HT-29 (cell line): Measurements from ENCODE around the gene PRTG. TPM values are rescaled to one million over a fixed set of nuclear protein-coding genes. Genes with fewer than 3 reads are reported as not detected.

ENCODE experiments used
- DNase-seq: peaks from one replicate; pipeline ENCODE4 v3.0.0-alpha.2; 2015; ENCODE audit warnings: low spot score
- small RNA-seq: library from RNA; depleted of rRNA; stranded (forward); fragments of <200 nt; gene quantifications from one replicate; pipeline ENCODE3, GENCODE V24; 2014
- total RNA-seq: library from RNA; depleted of rRNA; stranded (reverse); fragments of >200 nt; shearing (Covaris generic); gene quantifications from 2 replicates; pipeline ENCODE4 v1.2.3, GENCODE V29; 2014; rRNA removed

The PRTG gene
- total RNA-seq, 1 experiment from 2014 or later, result not detected

GRCh38 chr15:55564347-55565145 is 178.4 kb downstream of the PRTG start:
- DNase-seq, result peak; percentile 5

DNA sequence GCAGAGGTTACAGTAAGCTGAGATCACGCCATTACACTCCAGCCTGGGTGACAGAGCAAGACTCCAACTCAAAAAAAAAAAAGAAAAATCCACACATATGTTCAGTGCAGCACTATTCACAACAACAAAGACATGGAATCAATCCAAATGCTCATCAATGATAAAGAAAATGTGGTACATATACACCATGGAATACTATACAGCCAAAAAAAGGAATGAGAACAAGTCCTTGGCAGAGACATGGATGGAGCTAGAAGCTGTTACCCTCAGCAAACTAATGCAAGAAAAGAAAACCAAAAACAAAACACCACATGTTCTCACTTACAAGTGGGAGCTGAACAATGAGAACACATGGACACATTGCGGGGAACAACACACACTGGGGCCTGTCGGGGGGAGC is 180.4 kb downstream of the PRTG start:
- no peak for DNase-seq

Small RNA genes within 50 kb of the gene (small RNA-seq; reads per million reads assigned to genes)
- gene AC009997.1, result not detected

Other genes starting within 250 kb of the PRTG start
- gene DNAAF4, start 234.9 kb downstream of the PRTG start, total RNA-seq, result 2.9 and 3.3 TPM in 2 replicates
- not detected in 2 replicates for gene PYGO1, start 154.8 kb downstream of the PRTG start, total RNA-seq